ENCODE results near the gene TBCD.
"Not testable (repeated sequence)": the region's sequence is repeated elsewhere in the genome, so short reads cannot be mapped to it uniquely, and the experiment has no call there.

Gene TBCD

DNA sequence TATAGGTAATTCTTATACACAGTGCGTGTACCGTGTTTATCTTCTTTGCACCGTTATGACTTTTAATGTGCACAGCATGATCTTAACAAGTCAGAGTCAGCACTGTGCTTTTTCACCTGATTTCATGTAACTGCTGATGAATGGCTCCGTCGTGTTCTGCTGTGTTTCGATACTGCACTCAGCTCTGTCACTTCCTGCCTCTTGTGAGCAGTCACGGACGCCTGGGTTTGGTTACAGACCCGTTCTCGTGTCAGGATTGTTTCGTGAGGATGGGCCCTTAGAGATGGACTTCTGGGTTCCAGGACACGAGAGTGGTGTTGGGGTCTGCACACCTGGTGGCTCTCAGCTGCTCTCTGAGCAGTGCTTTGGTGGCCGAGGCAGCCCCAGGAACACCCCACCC, 24.6 kb downstream of the TBCD start:
- no peaks in the 10 kb centered on the region for H3K4me1 ChIP-seq (ENCODE audit: low read length)
- H4K20me1 ChIP-seq (ENCODE audit: insufficient read depth, low read length): no peaks in the 10 kb centered on the region
- H3K4me3 ChIP-seq (ENCODE audit: low read length): no peak overlapping the region
- no peak overlapping the region for H3K27ac ChIP-seq (ENCODE audit: low read length)
- no peak overlapping the region for H2AFZ ChIP-seq (ENCODE audit: low read length)
- no peak for TF ChIP-seq EZH2phosphoT487 (IDR thresholded peaks at IDR 0.05; ENCODE audit: low read length)
- TF ChIP-seq, protein P1, sequence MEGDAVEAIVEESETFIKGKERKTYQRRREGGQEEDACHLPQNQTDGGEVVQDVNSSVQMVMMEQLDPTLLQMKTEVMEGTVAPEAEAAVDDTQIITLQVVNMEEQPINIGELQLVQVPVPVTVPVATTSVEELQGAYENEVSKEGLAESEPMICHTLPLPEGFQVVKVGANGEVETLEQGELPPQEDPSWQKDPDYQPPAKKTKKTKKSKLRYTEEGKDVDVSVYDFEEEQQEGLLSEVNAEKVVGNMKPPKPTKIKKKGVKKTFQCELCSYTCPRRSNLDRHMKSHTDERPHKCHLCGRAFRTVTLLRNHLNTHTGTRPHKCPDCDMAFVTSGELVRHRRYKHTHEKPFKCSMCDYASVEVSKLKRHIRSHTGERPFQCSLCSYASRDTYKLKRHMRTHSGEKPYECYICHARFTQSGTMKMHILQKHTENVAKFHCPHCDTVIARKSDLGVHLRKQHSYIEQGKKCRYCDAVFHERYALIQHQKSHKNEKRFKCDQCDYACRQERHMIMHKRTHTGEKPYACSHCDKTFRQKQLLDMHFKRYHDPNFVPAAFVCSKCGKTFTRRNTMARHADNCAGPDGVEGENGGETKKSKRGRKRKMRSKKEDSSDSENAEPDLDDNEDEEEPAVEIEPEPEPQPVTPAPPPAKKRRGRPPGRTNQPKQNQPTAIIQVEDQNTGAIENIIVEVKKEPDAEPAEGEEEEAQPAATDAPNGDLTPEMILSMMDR (IDR thresholded peaks at IDR 0.05; ENCODE audit: low read length): no peak
- no peak for TF ChIP-seq EZH2 (optimal IDR thresholded peaks at IDR 0.05; ENCODE audit: low read depth, low read length)
- no peak overlapping the region for H3K9ac ChIP-seq (ENCODE audit: low read length)
- no peaks in the 10 kb centered on the region for H3K27me3 ChIP-seq (replicated peaks; ENCODE audit: insufficient read depth, low read length)
- no peaks in the 10 kb centered on the region for H3K36me3 ChIP-seq (replicated peaks; ENCODE audit: insufficient read depth, low read length)
- H3F3A ChIP-seq (ENCODE audit: insufficient read depth, low read length): no peaks in the 10 kb centered on the region
- no peaks in the 10 kb centered on the region for H3K9me2 ChIP-seq (replicated peaks; ENCODE audit: insufficient read depth, low read length)
- no peaks in the 10 kb centered on the region; the same call in 1 of the 2 replicates for H3K79me2 ChIP-seq (ENCODE audit: low read length)
- no peak for DNase-seq
- H3K4me2 ChIP-seq (ENCODE audit: low read depth, low read length): no peak overlapping the region
- H3K9me3 ChIP-seq (replicated peaks; ENCODE audit: insufficient read depth, low read length): no peaks in the 10 kb centered on the region

DNA sequence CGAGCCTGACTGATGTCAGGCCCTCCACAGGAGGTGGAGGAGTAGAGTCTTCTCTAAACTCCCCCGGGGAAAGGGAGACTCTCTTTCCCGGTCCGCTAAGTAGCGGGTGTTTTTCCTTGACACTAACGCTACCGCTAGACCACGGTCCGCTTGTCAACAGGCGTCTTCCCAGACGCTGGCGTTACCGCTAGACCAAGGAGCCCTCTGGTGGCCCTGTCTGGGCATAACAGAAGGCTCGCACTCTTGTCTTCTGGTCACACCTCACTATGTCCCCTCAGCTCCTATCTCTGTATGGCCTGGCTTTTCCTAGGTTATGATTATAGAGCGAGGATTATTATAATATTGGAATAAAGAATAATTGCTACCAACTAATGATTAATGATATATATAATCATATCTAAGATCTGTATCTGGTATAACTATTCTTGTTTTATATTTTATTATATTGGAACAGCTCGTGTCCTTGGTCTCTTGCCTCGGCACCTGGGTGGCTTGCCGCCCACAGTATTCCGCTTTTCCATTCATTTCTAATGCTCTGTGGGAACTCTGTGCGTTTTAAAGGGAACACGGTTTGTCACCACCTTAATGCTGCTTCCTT, 26.0 kb downstream of the TBCD start:
- H3K4me1 ChIP-seq (ENCODE audit: low read length); H2AFZ ChIP-seq (ENCODE audit: low read length); H3K79me2 ChIP-seq (ENCODE audit: low read length); H3K9me3 ChIP-seq (replicated peaks; ENCODE audit: insufficient read depth, low read length); DNase-seq; H3K27me3 ChIP-seq (replicated peaks; ENCODE audit: insufficient read depth, low read length); H3K9ac ChIP-seq (ENCODE audit: low read length); H3F3A ChIP-seq (ENCODE audit: insufficient read depth, low read length); H3K9me2 ChIP-seq (replicated peaks; ENCODE audit: insufficient read depth, low read length); H3K27ac ChIP-seq (ENCODE audit: low read length); H3K36me3 ChIP-seq (replicated peaks; ENCODE audit: insufficient read depth, low read length); H3K4me2 ChIP-seq (ENCODE audit: low read depth, low read length); H4K20me1 ChIP-seq (ENCODE audit: insufficient read depth, low read length); H3K4me3 ChIP-seq (ENCODE audit: low read length): not testable (repeated sequence)

DNA sequence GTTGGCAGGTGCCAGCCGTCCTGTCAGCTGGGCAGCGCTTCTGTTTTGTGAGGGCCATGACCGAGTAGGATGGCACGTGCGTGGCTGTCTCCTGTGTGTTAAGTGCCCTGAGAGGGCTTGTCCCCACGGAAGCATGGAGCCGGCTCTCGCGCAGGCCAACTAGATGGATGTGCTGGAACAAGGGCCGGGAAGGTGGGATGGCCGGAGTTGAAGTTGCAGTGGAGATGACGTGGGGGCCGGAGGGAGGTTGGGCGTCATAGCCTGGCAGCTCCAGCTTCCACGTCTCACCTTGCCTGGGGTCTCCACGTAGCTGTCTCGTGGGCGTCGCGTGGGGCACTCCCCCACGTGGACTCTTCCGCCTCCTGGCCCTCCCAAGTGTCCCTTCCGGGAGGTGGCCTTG, 27.7 kb downstream of the TBCD start:
- H3K36me3 ChIP-seq (replicated peaks; ENCODE audit: insufficient read depth, low read length): no peaks in the 10 kb centered on the region
- no peak overlapping the region for H3K4me2 ChIP-seq (ENCODE audit: low read depth, low read length)
- H4K20me1 ChIP-seq (ENCODE audit: insufficient read depth, low read length): no peaks in the 10 kb centered on the region
- H3K79me2 ChIP-seq (ENCODE audit: low read length): peaks cover 9% of the 10 kb centered on the region; the same call in 1 of the 2 replicates
- TF ChIP-seq, protein P1 (IDR thresholded peaks at IDR 0.05; ENCODE audit: low read length): no peak
- TF ChIP-seq EZH2phosphoT487 (IDR thresholded peaks at IDR 0.05; ENCODE audit: low read length) (no peak), EZH2 (optimal IDR thresholded peaks at IDR 0.05; ENCODE audit: low read depth, low read length) (no peak)
- H3K9me2 ChIP-seq (replicated peaks; ENCODE audit: insufficient read depth, low read length): no peaks in the 10 kb centered on the region
- H3K9ac ChIP-seq (ENCODE audit: low read length): no peak overlapping the region
- DNase-seq: no peak
- H3K4me1 ChIP-seq (ENCODE audit: low read length): peaks cover 9% of the 10 kb centered on the region; the same call in 1 of the 2 replicates
- H3K4me3 ChIP-seq (ENCODE audit: low read length): no peak overlapping the region
- no peaks in the 10 kb centered on the region for H3K9me3 ChIP-seq (replicated peaks; ENCODE audit: insufficient read depth, low read length)
- H3K27ac ChIP-seq (ENCODE audit: low read length): no peak overlapping the region
- H3F3A ChIP-seq (ENCODE audit: insufficient read depth, low read length): peaks cover 5% of the 10 kb centered on the region; the same call in 1 of the 2 replicates
- H3K27me3 ChIP-seq (replicated peaks; ENCODE audit: insufficient read depth, low read length): no peaks in the 10 kb centered on the region
- no peak overlapping the region for H2AFZ ChIP-seq (ENCODE audit: low read length)

DNA sequence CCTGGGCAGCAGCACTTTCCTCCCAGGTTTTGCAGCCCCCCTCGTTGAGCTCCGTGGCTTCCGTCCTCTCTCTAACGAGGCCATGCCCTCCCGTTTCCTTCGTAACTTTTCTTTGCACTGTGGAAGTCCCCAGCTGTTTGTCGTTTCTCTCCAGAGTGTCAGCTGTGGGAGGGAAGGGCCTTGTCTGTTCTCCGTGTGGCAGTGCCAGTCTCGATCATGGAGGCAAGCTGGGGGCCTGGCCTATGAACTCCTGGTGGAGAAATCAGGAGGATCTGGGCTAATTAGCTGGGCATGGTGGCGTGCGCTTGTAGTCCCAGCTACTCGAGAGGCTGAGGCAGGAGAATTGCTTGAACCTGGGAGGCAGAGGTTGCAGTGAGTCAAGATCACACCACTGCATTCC, 28.3 kb downstream of the TBCD start:
- TF ChIP-seq EZH2phosphoT487 (IDR thresholded peaks at IDR 0.05; ENCODE audit: low read length) (no peak), EZH2 (optimal IDR thresholded peaks at IDR 0.05; ENCODE audit: low read depth, low read length) (no peak)
- TF ChIP-seq, protein P1 (IDR thresholded peaks at IDR 0.05; ENCODE audit: low read length): no peak
- Histone ChIP-seq H3K4me2 (ENCODE audit: low read depth, low read length) (no peak overlapping the region), H3K36me3 (replicated peaks; ENCODE audit: insufficient read depth, low read length) (no peaks in the 10 kb centered on the region), H3K4me3 (ENCODE audit: low read length) (no peak overlapping the region), H3K9ac (ENCODE audit: low read length) (no peak overlapping the region), H3K79me2 (ENCODE audit: low read length) (peaks cover 9% of the 10 kb centered on the region; the same call in 1 of the 2 replicates), H4K20me1 (ENCODE audit: insufficient read depth, low read length) (no peaks in the 10 kb centered on the region), H3K4me1 (ENCODE audit: low read length) (peaks cover 9% of the 10 kb centered on the region; the same call in 1 of the 2 replicates), H3F3A (ENCODE audit: insufficient read depth, low read length) (peaks cover 5% of the 10 kb centered on the region; the same call in 1 of the 2 replicates), H2AFZ (ENCODE audit: low read length) (no peak overlapping the region), H3K27ac (ENCODE audit: low read length) (no peak overlapping the region), H3K9me2 (replicated peaks; ENCODE audit: insufficient read depth, low read length) (no peaks in the 10 kb centered on the region), H3K27me3 (replicated peaks; ENCODE audit: insufficient read depth, low read length) (no peaks in the 10 kb centered on the region), H3K9me3 (replicated peaks; ENCODE audit: insufficient read depth, low read length) (no peaks in the 10 kb centered on the region)
- DNase-seq: no peak
